Stimulated activated memory B cell treated with anti-CD40 and anti-IgM and Interleukin-4, amounts not matched to agents 10 μg/mL and 1 μg/mL and 100 μg/mL, for 72 hours (primary cell): ENCODE measurements around the gene SLC6A7.

Source experiments
- ATAC-seq: fragments of 150-1000 bp; cut with Tn5 transposase; 2 replicates; pipeline ENCODE4 v1.10.0; 2021
- H3K27ac Mint-ChIP-seq: one replicate; pipeline ENCODE4 v1.8.0; 2022; ENCODE audit warnings: mild to moderate bottlenecking, mixed read lengths
- H3K27me3 Mint-ChIP-seq: one replicate; pipeline ENCODE4 v1.8.0; 2022; ENCODE audit warnings: mixed read lengths
- H3K36me3 Mint-ChIP-seq: one replicate; pipeline ENCODE4 v1.8.0; 2022; ENCODE audit warnings: mixed read lengths
- H3K4me1 Mint-ChIP-seq: one replicate; pipeline ENCODE4 v1.8.0; 2022; ENCODE audit warnings: mixed read lengths
- H3K4me3 Mint-ChIP-seq: one replicate; pipeline ENCODE4 v1.8.0; 2022; ENCODE audit warnings: mild to moderate bottlenecking, moderate library complexity, mixed read lengths
- H3K9me3 Mint-ChIP-seq: one replicate; pipeline ENCODE4 v1.8.0; 2022; ENCODE audit warnings: mixed read lengths

Gene SLC6A7

GRCh38 chr5:150189326-150189725 is 536 bp upstream of the SLC6A7 start:
- no peak for ATAC-seq
- no peaks in the 10 kb centered on the region for H3K4me1 Mint-ChIP-seq
- H3K9me3 Mint-ChIP-seq, result no peaks in the 10 kb centered on the region
- no peaks in the 10 kb centered on the region for H3K36me3 Mint-ChIP-seq
- H3K27me3 Mint-ChIP-seq, result peaks cover 73% of the 10 kb centered on the region
- H3K27ac Mint-ChIP-seq, result no peak overlapping the region
- no peak overlapping the region for H3K4me3 Mint-ChIP-seq

GRCh38 chr5:150190503-150190979 is 679 bp downstream of the SLC6A7 start:
- no peak overlapping the region for H3K27ac Mint-ChIP-seq
- no peak overlapping the region for H3K4me3 Mint-ChIP-seq
- peak; percentile 10 for ATAC-seq
- no peaks in the 10 kb centered on the region for H3K9me3 Mint-ChIP-seq
- no peaks in the 10 kb centered on the region for H3K4me1 Mint-ChIP-seq
- no peaks in the 10 kb centered on the region for H3K36me3 Mint-ChIP-seq
- peaks cover 74% of the 10 kb centered on the region for H3K27me3 Mint-ChIP-seq

DNA sequence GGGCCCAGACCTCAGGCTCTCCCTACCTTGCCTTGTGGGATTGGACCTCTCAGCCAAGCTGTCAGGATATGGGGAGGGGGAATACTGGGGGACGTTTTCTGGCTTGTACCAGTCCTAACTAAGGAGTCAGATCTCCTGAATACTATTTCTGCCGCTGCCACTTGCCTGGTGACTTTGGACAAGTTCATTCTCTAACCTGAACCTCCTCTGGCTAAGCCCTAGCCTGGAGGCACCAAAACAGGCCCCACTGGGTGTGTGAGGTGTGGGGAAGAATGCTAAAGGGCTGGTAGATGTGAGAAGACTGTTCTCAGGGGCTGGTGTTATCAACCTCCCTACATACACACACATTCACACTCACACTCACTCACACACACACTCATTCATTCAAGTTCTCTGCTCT is 1.1 kb downstream of the SLC6A7 start:
- H3K27ac Mint-ChIP-seq, result no peak overlapping the region
- peaks cover 79% of the 10 kb centered on the region for H3K27me3 Mint-ChIP-seq
- no peaks in the 10 kb centered on the region for H3K36me3 Mint-ChIP-seq
- ATAC-seq, result no peak
- no peak overlapping the region for H3K4me3 Mint-ChIP-seq
- H3K4me1 Mint-ChIP-seq, result no peaks in the 10 kb centered on the region
- H3K9me3 Mint-ChIP-seq, result no peaks in the 10 kb centered on the region

DNA sequence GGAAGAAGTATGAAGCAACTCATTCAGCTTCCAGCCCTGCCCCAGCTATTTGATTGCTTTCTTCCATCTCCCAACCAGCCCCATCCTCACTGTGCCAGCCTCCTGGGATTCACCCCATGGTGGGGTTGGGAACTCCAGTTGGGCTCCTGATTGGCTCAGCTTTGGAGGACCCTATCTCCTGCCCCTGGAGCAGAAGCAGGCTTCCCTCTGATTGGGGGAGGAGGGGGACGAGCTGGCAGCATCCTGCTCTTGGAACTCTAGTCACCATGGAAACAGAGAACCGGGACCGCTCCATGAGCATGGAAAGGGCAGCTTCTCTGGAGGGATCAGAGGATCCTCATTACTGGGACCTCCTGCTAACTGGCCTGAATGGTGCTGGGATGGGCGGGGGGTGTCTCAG is 2.6 kb downstream of the SLC6A7 start:
- H3K27ac Mint-ChIP-seq, result no peak overlapping the region

GRCh38 chr5:150195736-150196485 is 6.0 kb downstream of the SLC6A7 start:
- H3K36me3 Mint-ChIP-seq, result no peaks in the 10 kb centered on the region
- no peak for ATAC-seq
- no peaks in the 10 kb centered on the region for H3K9me3 Mint-ChIP-seq
- H3K4me3 Mint-ChIP-seq, result no peak overlapping the region
- H3K27ac Mint-ChIP-seq, result no peak overlapping the region
- no peaks in the 10 kb centered on the region for H3K4me1 Mint-ChIP-seq
- H3K27me3 Mint-ChIP-seq, result peaks cover 88% of the 10 kb centered on the region

More for the DNA sequence above, 2.6 kb downstream of the SLC6A7 start:
- peaks cover 79% of the 10 kb centered on the region for H3K27me3 Mint-ChIP-seq
- no peak for ATAC-seq
- no peaks in the 10 kb centered on the region for H3K4me1 Mint-ChIP-seq
- H3K4me3 Mint-ChIP-seq, result no peak overlapping the region
- H3K36me3 Mint-ChIP-seq, result no peaks in the 10 kb centered on the region
- H3K9me3 Mint-ChIP-seq, result no peaks in the 10 kb centered on the region

DNA sequence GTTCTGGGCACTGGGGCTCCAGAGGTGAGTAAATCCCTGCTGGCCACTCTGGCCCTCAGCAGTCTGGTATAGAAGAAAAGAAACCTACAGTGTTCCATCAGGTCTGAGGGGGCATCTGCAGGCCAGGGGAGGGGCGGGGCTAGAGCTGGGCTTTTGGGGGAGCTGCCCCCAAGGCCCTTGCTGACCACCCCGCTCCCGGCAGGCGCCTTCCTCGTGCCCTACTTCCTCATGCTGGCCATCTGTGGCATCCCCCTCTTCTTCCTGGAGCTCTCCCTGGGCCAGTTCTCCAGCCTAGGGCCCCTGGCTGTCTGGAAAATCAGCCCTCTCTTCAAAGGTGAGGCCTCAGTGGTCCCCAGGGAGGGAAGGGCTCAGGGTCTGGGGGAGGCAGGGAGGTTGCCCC is 6.7 kb downstream of the SLC6A7 start:
- Mint-ChIP-seq H3K27ac (no peak overlapping the region), H3K4me1 (no peaks in the 10 kb centered on the region), H3K36me3 (no peaks in the 10 kb centered on the region), H3K4me3 (no peak overlapping the region), H3K27me3 (peaks cover 82% of the 10 kb centered on the region), H3K9me3 (no peaks in the 10 kb centered on the region)
- no peak for ATAC-seq

GRCh38 chr5:150196986-150197385 is 7.1 kb downstream of the SLC6A7 start:
- H3K4me3 Mint-ChIP-seq, result no peak overlapping the region
- H3K36me3 Mint-ChIP-seq, result no peaks in the 10 kb centered on the region
- H3K27me3 Mint-ChIP-seq, result peaks cover 78% of the 10 kb centered on the region
- no peaks in the 10 kb centered on the region for H3K9me3 Mint-ChIP-seq
- no peaks in the 10 kb centered on the region for H3K4me1 Mint-ChIP-seq
- H3K27ac Mint-ChIP-seq, result no peak overlapping the region
- ATAC-seq, result no peak

DNA sequence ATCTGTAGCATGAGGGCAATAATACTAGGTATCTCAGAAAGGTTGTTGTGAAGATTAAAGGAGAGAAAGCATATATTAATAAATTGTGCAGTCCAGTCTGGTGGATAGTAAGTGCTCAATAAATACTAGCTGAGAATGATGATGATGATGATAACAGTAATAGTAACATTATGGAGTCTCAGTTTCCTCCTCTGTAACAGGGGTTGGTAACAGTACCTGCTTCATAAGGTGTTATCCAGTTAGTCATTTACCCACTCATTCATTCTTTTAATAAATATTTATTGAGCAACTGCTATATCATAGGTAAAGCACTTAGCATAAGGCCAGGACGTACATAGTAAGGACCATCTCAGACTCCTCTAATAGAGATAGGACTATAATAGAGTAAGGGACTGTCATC is 7.6 kb downstream of the SLC6A7 start:
- ATAC-seq, result no peak
- H3K4me1 Mint-ChIP-seq, result no peaks in the 10 kb centered on the region
- H3K36me3 Mint-ChIP-seq, result no peaks in the 10 kb centered on the region
- H3K4me3 Mint-ChIP-seq, result no peak overlapping the region
- peaks cover 73% of the 10 kb centered on the region for H3K27me3 Mint-ChIP-seq
- H3K9me3 Mint-ChIP-seq, result no peaks in the 10 kb centered on the region
- no peak overlapping the region for H3K27ac Mint-ChIP-seq

- Mint-ChIP-seq H3K27me3 (peaks cover 41% of the 10 kb centered on the region), H3K4me3 (no peak overlapping the region)
These were observed 12.6 kb downstream of the SLC6A7 start for GRCh38 chr5:150202501-150202900.

DNA sequence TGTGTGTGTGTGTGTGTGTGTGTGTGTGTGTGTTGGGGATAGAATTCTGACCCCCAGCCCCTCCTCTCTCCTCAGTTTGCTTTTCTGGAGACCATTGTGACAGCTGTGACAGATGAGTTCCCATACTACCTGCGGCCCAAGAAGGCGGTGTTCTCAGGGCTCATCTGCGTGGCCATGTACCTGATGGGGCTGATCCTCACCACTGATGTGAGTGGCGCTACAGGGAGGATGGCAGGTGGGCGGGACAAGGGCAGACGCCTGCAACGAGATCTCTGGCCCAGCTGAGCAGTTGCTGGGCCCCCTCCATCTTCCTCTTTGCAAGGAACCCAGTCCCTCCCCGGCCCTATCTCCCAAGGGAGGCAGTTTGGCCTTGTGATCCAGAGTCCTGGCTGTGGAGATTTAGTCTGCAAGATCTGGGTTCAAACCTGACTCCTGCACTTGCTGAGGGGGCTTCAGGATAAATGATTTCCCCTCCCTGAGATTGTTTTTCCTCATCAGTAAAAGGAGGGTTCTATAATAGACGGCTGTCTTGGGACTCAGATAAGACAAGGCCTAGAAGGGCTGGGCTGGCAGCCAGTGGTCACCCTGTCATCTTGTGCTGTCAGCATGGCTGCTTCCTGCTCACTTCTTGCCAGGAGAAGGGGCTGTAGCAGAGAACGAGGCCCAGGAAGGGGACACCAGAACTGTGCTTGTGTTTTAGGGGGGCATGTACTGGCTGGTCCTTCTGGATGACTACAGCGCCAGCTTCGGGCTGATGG is 14.1 kb downstream of the SLC6A7 start:
- Mint-ChIP-seq H3K27me3 (peaks cover 41% of the 10 kb centered on the region), H3K27ac (no peak overlapping the region), H3K4me1 (peaks cover 7% of the 10 kb centered on the region), H3K9me3 (no peaks in the 10 kb centered on the region), H3K4me3 (no peak overlapping the region), H3K36me3 (no peaks in the 10 kb centered on the region)
- ATAC-seq, result no peak

More at GRCh38 chr5:150202501-150202900, 12.6 kb downstream of the SLC6A7 start:
- H3K36me3 Mint-ChIP-seq, result no peaks in the 10 kb centered on the region
- H3K27ac Mint-ChIP-seq, result no peak overlapping the region
- H3K4me1 Mint-ChIP-seq, result no peaks in the 10 kb centered on the region
- ATAC-seq, result no peak
- no peaks in the 10 kb centered on the region for H3K9me3 Mint-ChIP-seq

DNA sequence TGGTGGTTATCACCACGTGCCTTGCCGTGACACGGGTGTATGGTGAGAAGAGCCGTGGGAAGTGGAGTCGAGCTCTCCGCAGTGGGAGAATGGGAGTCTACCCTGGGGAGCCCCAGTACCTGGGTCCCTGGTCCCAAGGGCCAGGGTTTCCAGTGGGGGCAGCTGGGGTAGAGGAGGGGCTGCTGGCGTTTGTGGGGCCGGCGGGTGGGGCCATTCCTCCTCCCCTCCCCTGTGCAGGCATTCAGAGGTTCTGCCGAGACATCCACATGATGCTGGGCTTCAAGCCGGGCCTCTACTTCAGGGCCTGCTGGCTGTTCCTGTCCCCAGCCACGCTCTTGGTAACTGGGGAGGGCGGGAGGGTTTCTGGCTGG is 14.7 kb downstream of the SLC6A7 start:
- ATAC-seq, result no peak
- H3K4me1 Mint-ChIP-seq, result peaks cover 13% of the 10 kb centered on the region
- no peak overlapping the region for H3K4me3 Mint-ChIP-seq
- H3K36me3 Mint-ChIP-seq, result no peaks in the 10 kb centered on the region
- H3K27me3 Mint-ChIP-seq, result peaks cover 41% of the 10 kb centered on the region
- H3K27ac Mint-ChIP-seq, result no peak overlapping the region
- H3K9me3 Mint-ChIP-seq, result no peaks in the 10 kb centered on the region

GRCh38 chr5:150206098-150206778 is 16.4 kb downstream of the SLC6A7 start:
- no peaks in the 10 kb centered on the region for H3K36me3 Mint-ChIP-seq
- peaks cover 43% of the 10 kb centered on the region for H3K27me3 Mint-ChIP-seq
- no peak overlapping the region for H3K27ac Mint-ChIP-seq
- no peak overlapping the region for H3K4me3 Mint-ChIP-seq
- no peaks in the 10 kb centered on the region for H3K9me3 Mint-ChIP-seq
- no peak for ATAC-seq
- peaks cover 15% of the 10 kb centered on the region for H3K4me1 Mint-ChIP-seq

GRCh38 chr5:150206779-150207115 is 16.9 kb downstream of the SLC6A7 start:
- H3K27ac Mint-ChIP-seq, result no peak overlapping the region
- H3K4me3 Mint-ChIP-seq, result no peak overlapping the region
- H3K27me3 Mint-ChIP-seq, result peaks cover 47% of the 10 kb centered on the region
- no peak for ATAC-seq
- H3K4me1 Mint-ChIP-seq, result peaks cover 15% of the 10 kb centered on the region
- no peaks in the 10 kb centered on the region for H3K36me3 Mint-ChIP-seq
- no peaks in the 10 kb centered on the region for H3K9me3 Mint-ChIP-seq

DNA sequence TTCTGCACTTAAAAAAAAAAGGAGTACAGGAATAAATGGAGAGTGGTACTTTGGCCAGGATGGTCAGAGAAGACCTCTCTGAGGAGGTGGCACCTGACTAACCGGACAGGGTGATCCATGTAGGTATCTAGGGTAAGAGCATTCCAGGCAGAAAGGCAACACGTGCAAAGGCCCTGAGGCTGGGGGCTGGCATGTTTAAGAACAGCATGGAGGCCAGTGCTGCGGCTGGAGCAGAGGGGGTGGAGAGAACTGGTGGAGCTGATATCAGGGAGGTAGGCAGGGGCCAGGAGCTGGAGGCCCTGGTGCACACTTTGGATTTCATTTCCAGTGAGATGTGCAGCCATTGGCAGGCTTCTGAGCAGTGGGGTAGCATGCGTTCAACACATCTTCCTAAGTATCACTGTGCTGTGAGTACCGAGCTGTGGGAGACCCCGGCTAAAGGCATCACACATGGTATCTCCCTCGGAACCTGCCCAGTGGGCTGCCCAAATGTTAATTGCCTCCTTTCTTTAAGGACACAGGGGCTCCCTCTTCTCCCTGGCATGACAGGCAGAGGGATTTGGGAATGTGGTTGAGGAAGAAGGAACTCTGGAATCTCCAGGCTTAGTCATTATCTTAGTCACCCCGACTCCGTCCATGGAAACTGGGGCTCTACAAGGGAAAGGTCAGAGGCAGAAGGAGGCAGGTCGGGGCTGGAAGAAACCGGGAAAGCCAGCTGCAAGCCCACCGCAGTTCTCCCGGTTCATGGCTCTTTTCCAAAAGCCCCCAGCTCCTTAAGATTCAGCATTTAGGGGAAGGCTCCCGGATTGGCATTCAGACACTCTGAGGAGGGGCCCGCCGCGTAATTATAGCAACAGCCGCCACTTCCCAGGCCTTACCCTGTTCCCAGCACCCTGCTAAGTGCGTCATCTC is 18.6 kb downstream of the SLC6A7 start:
- no peak overlapping the region for H3K4me3 Mint-ChIP-seq
- H3K9me3 Mint-ChIP-seq, result no peaks in the 10 kb centered on the region
- peaks cover 15% of the 10 kb centered on the region for H3K4me1 Mint-ChIP-seq
- ATAC-seq, result no peak
- H3K36me3 Mint-ChIP-seq, result no peaks in the 10 kb centered on the region
- peaks cover 58% of the 10 kb centered on the region for H3K27me3 Mint-ChIP-seq
- no peak overlapping the region for H3K27ac Mint-ChIP-seq
